ENCODE measurements around the gene ATP5PF.
A peak's percentile ranks its signal among the peaks of the same experiment; 100 is the strongest.
"Not testable (repeated sequence)": the region's sequence is repeated elsewhere in the genome, so short reads cannot be mapped to it uniquely, and the experiment has no call there.

Gene ATP5PF

DNA sequence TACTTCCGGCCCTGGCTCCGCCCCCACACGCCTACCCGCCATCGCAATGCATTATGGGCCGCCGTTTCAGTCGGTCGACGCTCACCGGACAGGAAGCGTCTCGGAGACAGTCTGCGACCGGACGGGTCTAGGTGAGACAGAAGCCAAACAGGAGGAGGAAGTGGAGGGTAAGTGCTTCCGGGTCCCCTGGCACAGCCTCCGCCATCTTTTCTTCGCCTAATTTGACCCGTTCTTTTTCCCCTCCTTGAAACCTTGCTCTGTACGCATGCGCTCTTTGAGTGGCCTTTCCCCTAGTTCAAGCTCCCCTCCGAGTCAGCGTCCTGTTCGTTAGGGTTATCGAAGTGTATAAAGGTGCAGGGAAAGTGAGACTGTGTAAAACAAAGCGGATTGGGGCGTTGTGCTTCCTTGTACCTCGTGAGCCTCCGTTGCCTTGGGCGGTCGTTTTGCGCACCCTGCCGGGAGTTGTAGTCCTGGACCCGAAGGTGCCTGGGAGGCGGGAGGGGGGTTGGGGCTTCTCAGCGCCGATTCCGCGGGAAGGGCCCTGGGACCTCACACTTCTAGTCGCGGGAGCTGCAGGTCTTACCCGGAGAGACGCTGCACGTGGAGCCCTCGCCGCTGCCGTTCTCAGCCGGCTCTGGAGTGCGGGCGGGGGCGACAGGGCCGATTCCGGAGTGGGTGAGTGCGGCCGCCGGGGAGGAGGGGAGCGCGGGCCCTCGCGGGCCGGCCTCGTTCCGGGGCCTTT lies at the start of gene ATP5PF, which contains the start of gene GABPA:
Gene ATP5PF (minus strand): TSS at position 1 of the 742 bp plus-strand sequence. CDS start 5,110 bp downstream, outside the sequence.
Gene GABPA (plus strand): TSS at position 69 of the 742 bp plus-strand sequence. CDS start 6,627 bp downstream, outside the sequence.
- peak; percentile 98 for DNase-seq

DNA sequence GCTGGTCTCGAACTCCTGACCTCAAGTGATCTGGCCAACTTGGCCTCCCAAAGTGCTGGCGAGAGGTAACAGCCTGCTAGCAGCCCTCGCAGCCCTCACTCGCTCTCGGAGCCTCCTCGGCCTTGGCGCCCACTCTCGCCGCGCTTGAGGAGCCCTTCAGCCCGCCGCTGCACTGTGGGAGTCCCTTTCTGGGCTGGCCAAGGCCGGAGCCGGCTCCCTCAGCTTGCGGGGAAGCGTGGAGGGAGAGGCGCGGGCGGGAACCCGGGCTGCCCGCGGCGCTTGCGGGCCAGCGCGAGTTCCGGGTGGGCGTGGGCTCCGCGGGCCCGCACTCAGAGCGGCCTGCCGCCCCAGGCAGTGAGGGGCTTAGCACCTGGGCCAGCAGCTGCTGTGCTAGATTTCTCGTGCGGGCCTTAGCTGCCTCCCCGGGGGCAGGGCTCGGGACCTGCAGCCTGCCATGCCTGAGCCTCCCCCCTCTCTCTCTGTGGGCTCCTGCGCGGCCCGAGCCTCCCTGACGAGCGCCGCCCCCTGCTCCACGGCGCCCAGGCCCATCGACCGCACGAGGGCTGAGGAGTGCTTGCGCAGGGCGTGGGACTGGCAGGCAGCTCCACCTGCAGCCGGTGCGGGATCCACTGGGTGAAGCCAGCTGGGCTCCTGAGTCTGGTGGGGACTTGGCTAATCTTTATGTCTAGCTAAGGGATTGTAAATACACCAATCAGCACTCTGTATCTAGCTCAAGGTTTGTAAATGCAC lies 43.6 kb upstream of the ATP5PF start:
- DNase-seq, result not testable (repeated sequence)

- DNase-seq, result no peak
These were observed 41.7 kb upstream of the ATP5PF start for GRCh38 chr21:25776440-25776839.

GRCh38 chr21:25772686-25773085 lies 38.0 kb upstream of the ATP5PF start:
- no peak for DNase-seq

DNA sequence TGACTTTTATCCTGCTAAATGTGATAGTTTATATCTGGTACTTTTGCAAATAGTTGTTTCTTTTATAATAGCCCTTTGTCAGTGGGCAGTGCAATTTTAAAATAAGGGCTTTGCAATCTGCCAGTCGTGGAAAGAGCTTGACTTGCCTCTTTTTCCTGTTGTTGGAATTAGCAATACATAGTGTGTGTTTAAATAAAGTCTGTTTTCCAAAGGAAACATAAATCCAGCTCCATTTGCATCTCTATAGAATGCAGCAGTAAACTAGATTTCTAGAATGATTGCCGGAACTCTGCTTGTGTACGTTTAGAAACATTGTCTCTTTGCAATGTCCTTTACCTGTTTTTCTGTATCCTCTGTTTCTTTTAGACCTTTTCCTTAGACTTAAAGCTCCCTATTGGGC lies 33.2 kb upstream of the ATP5PF start:
- no peak for DNase-seq

DNA sequence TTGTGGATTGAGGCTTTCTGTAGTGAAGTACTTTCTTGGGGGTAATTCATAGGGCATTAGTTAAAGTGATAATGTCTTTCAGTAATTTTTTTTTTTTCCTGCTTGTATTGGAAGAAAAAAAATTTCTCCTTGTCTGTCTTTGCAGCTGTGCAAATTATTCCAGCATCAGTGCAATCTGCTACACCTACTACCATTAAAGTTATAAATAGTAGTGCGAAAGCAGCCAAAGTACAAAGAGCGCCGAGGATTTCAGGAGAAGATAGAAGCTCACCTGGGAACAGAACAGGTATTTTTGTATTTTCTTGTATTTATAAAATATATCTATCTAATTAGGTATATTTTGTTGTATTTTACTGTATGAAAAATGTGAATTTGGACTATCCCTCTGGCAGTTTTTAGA lies 29.4 kb upstream of the ATP5PF start:
- no peak for DNase-seq

DNA sequence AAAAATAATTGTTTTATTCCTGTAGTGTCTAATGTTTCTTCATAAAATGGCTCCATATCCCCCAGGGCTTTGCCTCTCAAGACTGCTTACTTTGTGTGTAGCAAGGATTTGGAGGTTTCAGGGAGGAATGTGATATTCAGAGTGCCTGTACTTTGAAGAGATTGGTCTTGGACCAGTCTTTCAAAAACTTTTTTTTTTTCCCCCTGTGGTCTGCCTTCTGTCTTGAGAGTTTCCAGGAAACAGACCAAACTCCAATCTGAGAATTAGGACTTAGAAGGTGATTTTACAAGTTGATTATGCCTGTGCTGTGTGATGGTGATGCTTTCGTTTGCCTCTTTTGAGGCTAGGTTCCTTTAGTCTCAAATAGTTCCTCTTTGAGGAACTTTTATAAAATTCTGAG lies 26.0 kb upstream of the ATP5PF start:
- DNase-seq, result no peak

DNA sequence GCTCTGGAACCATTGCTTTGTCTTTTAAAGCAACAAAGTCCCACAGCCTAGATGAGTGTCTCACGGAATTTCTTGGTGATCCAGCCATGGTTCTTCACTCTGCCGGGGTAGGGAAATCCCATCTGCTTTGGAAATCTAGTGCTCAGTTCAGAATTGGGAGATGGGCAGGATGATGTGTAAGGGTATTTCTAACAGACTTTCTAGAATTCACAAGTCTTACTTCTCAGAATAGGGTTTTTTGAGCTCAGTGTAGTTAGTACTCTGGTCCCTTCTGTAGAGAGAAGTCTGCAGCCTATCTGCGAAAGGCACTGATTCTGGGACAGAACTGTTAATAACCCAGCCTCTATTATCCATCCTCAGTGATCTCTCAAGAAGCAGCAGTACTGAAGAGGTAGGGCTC lies 25.4 kb upstream of the ATP5PF start:
- DNase-seq, result no peak

DNA sequence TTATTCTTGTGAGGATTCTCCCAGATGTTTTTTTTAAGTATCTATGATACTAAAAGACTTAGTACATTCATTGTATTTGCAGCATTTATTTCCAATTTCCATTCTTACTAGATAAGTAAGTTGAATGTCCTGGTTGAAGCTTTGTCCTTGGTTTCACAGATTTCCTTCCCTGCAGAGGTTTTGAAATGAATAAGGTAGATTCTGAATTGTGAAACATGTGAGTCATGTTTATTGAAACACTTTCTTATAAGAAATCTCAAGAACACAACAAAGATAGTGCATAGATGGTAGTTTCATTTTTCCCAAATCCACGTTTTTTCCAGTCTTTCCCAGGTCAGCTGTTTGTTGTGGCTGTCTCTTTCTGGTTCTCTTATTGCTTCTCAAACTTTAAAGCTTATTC lies 24.9 kb upstream of the ATP5PF start:
- no peak for DNase-seq

DNA sequence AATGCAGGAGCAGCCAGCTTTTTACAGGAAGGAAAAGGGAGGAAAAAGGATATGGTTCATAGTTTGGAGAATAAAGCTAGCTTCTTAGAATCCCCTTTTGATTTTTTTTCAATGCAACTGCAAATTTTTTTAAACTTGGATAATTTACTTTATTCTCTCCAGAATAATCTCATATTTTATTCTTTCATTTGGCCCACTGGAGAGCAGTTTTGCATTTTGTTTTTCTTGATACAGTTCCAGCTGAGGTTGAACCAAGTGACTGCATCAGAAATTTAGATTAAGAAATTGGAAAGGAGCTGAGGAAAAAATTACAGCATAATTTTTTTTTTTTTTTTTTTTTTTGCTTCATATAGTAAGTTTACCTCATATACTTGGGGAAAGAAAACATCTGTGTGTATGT lies 22.8 kb upstream of the ATP5PF start:
- no peak for DNase-seq

- DNase-seq, result no peak
These were observed 21.7 kb upstream of the ATP5PF start for GRCh38 chr21:25756190-25756932.

GRCh38 chr21:25752416-25752815 lies 17.7 kb upstream of the ATP5PF start:
- no peak for DNase-seq

- no peak for DNase-seq
These were observed 15.4 kb upstream of the ATP5PF start for GRCh38 chr21:25750085-25750484.

GRCh38 chr21:25744854-25745253 lies 10.2 kb upstream of the ATP5PF start:
- no peak for DNase-seq

DNA sequence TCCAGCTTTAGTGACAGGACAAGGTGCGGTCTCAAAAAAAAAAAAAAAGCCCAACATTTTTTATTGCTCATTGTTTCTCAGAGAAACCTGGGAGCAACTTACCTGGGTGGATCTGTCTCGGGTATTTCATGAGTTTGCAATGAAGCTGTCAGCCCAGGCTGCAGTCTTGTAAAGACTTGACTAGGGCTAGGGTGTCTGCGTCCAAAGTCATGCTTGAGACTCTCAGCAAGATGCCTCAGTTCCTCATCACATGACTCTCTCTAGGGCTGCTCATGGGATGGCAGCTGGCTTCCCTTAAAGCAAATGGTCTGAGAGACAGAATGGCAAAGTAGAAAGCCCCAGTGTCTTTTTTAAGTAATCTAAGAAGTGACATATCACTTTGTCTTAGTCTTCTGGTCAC lies 8.2 kb upstream of the ATP5PF start:
- no peak for DNase-seq

DNA sequence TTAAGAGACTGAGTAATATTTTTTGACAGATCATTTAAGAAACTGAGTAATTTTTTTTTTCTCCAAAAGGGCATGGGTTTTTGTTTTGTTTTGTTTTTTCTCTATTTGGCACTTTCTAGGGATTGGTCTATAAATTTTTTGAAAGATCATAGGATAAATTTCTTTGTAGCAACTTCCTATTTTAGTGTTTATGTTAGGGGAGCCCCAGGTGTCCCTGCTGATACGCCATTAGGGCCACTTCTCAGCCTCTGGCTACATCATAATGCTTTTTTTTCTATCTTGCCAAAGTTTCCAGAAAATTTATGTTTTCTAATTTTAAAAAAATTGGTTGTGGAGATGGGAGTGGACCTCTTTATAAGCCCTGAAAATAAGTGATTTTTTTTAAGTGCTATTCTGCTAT lies 2.7 kb upstream of the ATP5PF start:
- DNase-seq, result no peak

DNA sequence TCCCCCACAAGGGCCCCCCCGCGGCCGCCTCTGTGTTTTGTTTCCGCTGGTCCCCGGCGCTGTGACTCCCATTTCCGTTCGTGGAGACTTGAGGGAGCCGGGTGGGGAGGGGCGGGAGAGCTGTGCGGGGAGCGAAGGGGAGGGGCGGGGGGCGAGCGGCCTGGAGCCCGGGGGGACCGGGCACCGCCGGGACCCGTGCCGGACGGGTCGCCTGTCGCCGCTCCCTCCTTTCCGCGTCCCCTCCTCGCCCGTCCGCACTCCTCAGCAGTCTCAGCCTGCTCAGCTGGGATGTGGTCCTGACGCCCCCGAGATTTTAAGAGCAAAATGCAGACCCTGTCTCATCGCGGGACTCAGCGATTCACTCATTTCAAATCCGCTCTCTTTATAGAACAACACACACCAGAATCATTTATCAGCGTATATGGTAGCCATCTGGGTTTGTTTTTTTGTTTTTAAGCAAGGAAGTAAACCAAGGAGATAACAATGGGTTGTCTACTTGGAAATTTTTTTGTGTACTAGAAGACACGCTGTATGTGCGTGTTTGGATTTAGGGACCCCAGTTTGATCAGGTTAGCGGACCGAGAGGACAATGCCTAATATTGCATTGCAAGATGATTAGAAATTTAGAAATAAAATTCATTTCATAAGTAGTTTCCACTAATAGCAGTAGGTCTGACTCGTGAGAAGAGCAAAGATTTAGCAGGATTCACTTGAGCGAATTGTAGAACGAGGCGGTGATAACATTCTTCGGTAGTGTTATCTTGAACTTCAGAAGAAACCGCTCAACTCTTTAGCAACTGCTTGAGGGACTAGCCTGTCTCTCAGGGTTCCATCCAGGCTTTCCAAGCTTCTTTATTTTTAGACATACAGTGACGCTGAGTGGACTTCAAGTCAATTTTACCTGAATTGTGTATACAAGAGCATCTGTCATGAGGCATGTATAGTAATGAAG lies 1.2 kb upstream of the ATP5PF start:
- DNase-seq, result peak; percentile 44

DNA sequence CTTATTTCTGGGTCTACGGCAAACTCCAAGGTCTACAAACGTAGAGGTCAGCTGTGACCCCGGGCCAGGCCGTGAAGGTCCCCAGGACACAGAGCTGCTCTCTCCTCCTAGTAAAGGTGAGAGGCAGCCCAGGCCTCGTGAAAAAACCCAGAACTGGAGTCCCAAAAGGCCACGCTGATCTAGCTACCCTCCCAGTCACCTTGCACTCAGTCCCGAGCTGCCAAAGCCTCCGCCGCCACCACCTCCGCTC lies 125 bp downstream of the ATP5PF start:
- DNase-seq, result no peak

- peak; percentile 2 for DNase-seq
These were observed 648 bp downstream of the ATP5PF start for GRCh38 chr21:25733859-25734653.

GRCh38 chr21:25732091-25732760 lies 2.5 kb downstream of the ATP5PF start:
- DNase-seq, result no peak

GRCh38 chr21:25722631-25723030 lies 12.1 kb downstream of the ATP5PF start:
- DNase-seq, result no peak

All from NCI-H2029 treated with DMSO at 0.1 percent for 48 hours (cell line).